ENCODE results near the gene TMEM181. TPM values are rescaled to one million over a fixed set of nuclear protein-coding genes. Genes with fewer than 3 reads are reported as not detected.

TMEM181 gene
- total and polyA plus RNA-seq, 2 donors (not counting 1 experiment from before 2014, with no cell fraction given): 2.8 to 9.3 TPM

- no peaks in the 10 kb centered on the region for H3K9me3 ChIP-seq (ENCODE audit: control extremely low read depth in 1 of 3, control insufficient read depth in 2 of 3, insufficient read depth in 1 of 3, low read length in 2 of 3)
- no peak overlapping the region for H3K4me3 ChIP-seq (ENCODE audit: control extremely low read depth in 1 of 5, extremely low read depth in 1 of 5, insufficient read depth in 1 of 5, low read depth in 2 of 5, low read length in 4 of 5)
- intact Hi-C loops (cut with micrococcal nuclease): loop anchor here (10.0 kb wide), 1 partner anchor 78 kb away; no protein-coding TSS in a partner anchor
- no peaks in the 10 kb centered on the region for H3K36me3 ChIP-seq (replicated peaks in 1 of 2; ENCODE audit: control extremely low read depth in 1 of 2, control insufficient read depth in 1 of 2, extremely low read depth in 1 of 2, insufficient read depth in 2 of 2, low read length in 1 of 2)
- H3K4me3 Mint-ChIP-seq: no peak overlapping the region
- no peaks in the 10 kb centered on the region for H3K79me2 ChIP-seq (ENCODE audit: control insufficient read depth, insufficient read depth, low read length)
- CTCF ChIA-PET: interaction anchor here (0.9 kb wide), 1 partner anchor 332 kb away, joined by 3 read pairs; no protein-coding TSS in a partner anchor
- POLR2A ChIA-PET: no interaction called here
- no peaks in the 10 kb centered on the region for H3K4me1 ChIP-seq (ENCODE audit: control insufficient read depth in 2 of 2, insufficient read depth in 2 of 2, low read length in 2 of 2)
- H3K27ac Mint-ChIP-seq: no peak overlapping the region
- H3K4me1 Mint-ChIP-seq: no peaks in the 10 kb centered on the region
- ATAC-seq (ENCODE audit: low read depth) (no peak), DNase-seq (no peak)
- WGBS (ENCODE audit: insufficient coverage): 96% methylated on average over 3 of the region's 5 CpGs
- H3K4me2 ChIP-seq (replicated peaks; ENCODE audit: low read depth, low read length, poor library complexity, severe bottlenecking): no peak overlapping the region
- no peaks in the 10 kb centered on the region for H3K9me3 Mint-ChIP-seq (ENCODE audit: insufficient read depth)
- peaks cover 14% of the 10 kb centered on the region for H3K27me3 Mint-ChIP-seq
- peaks cover 0 to 2% (median 0%) of the 10 kb centered on the region in 4 experiments for H3K27me3 ChIP-seq (replicated peaks in 1 of 4; ENCODE audit: control extremely low read depth in 1 of 4, control insufficient read depth in 3 of 4, insufficient read depth in 4 of 4, low read length in 3 of 4)
- no peak overlapping the region for H3K9ac ChIP-seq (ENCODE audit: low read length)
- no peaks in the 10 kb centered on the region for H4K20me1 ChIP-seq (ENCODE audit: control insufficient read depth, insufficient read depth, low read length, poor library complexity, severe bottlenecking)
- no peak for TF ChIP-seq EZH2 (IDR thresholded peaks at IDR 0.05; ENCODE audit: borderline replicate concordance, insufficient read depth, low read depth, low read length, poor library complexity, severe bottlenecking)
- no peak for TF ChIP-seq CTCF (IDR thresholded peaks at IDR 0.05)
- no peak overlapping the region for H2AFZ ChIP-seq (ENCODE audit: insufficient read depth, low read depth, low read length, poor library complexity, severe bottlenecking)
- no peak overlapping the region for H3K27ac ChIP-seq (ENCODE audit: low read length in 2 of 2)
These were observed 7.1 kb upstream of the TMEM181 start for GRCh38 chr6:158552796-158553138.

GRCh38 chr6:158554611-158555361 is 5.1 kb upstream of the TMEM181 start:
- no peak overlapping the region for H2AFZ ChIP-seq (ENCODE audit: insufficient read depth, low read depth, low read length, poor library complexity, severe bottlenecking)
- no peaks in the 10 kb centered on the region for H3K27me3 ChIP-seq (replicated peaks in 1 of 4; ENCODE audit: control extremely low read depth in 1 of 4, control insufficient read depth in 3 of 4, insufficient read depth in 4 of 4, low read length in 3 of 4)
- no peak for ATAC-seq (ENCODE audit: low read depth)
- WGBS (ENCODE audit: insufficient coverage): no CpG with 5 or more reads among the region's 4 CpGs
- H3K4me1 Mint-ChIP-seq: peaks cover 5% of the 10 kb centered on the region
- no peak for DNase-seq
- TF ChIP-seq EZH2 (IDR thresholded peaks at IDR 0.05; ENCODE audit: borderline replicate concordance, insufficient read depth, low read depth, low read length, poor library complexity, severe bottlenecking): no peak
- TF ChIP-seq CTCF (IDR thresholded peaks at IDR 0.05): no peak
- no peak overlapping the region for H3K4me3 ChIP-seq (ENCODE audit: control extremely low read depth in 1 of 5, extremely low read depth in 1 of 5, insufficient read depth in 1 of 5, low read depth in 2 of 5, low read length in 4 of 5)
- no peak overlapping the region for H3K4me2 ChIP-seq (replicated peaks; ENCODE audit: low read depth, low read length, poor library complexity, severe bottlenecking)
- no peak overlapping the region for H3K27ac ChIP-seq (ENCODE audit: low read length in 2 of 2)
- H3K9me3 ChIP-seq (ENCODE audit: control extremely low read depth in 1 of 3, control insufficient read depth in 2 of 3, insufficient read depth in 1 of 3, low read length in 2 of 3): no peaks in the 10 kb centered on the region
- no peaks in the 10 kb centered on the region for H3K9me3 Mint-ChIP-seq (ENCODE audit: insufficient read depth)
- intact Hi-C loops (cut with micrococcal nuclease): loop anchor here (5.0 to 10.0 kb wide), 2 partner anchors 80 to 387 kb away; partner anchors contain the start of genes GTF2H5 and SERAC1
- H3K4me1 ChIP-seq (ENCODE audit: control insufficient read depth in 2 of 2, insufficient read depth in 2 of 2, low read length in 2 of 2): peaks cover 5 to 6% of the 10 kb centered on the region in 2 donors
- POLR2A ChIA-PET: no interaction called here
- no peak overlapping the region for H3K4me3 Mint-ChIP-seq
- no peaks in the 10 kb centered on the region for H3K36me3 ChIP-seq (replicated peaks in 1 of 2; ENCODE audit: control extremely low read depth in 1 of 2, control insufficient read depth in 1 of 2, extremely low read depth in 1 of 2, insufficient read depth in 2 of 2, low read length in 1 of 2)
- no peak overlapping the region for H3K27ac Mint-ChIP-seq
- no peaks in the 10 kb centered on the region for H4K20me1 ChIP-seq (ENCODE audit: control insufficient read depth, insufficient read depth, low read length, poor library complexity, severe bottlenecking)
- peaks cover 2% of the 10 kb centered on the region for H3K27me3 Mint-ChIP-seq
- H3K79me2 ChIP-seq (ENCODE audit: control insufficient read depth, insufficient read depth, low read length): no peaks in the 10 kb centered on the region
- H3K9ac ChIP-seq (ENCODE audit: low read length): no peak overlapping the region
- CTCF ChIA-PET: no interaction called here
